ENCODE measurements around the gene STAT3.

The STAT3 gene

DNA sequence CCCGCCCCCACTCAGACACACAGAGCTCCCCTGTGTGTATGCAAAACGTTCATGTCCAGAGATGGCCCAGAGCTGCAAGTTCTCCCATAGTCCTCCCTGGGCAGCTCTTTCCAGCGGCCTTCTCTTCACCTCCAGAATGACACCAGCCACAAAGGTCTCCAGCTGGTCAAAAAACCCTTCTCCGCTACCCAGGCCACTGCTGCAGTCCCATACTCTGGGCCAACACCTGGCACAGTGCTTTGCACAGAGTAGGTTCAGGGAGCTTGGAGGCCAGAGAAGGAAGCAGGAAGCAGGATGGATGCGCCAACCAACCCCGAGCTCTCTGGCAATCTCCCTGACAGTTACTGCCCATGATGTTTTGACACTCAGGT, 110.9 kb downstream of the STAT3 start:
- ChIA-PET CTCF (interaction anchor here (0.5 to 0.9 kb wide), 3 partner anchors 83 to 315 kb away, joined by 3 to 7 read pairs (median 4); no protein-coding TSS in a partner anchor), POLR2A (ENCODE audit: low non-redundant PET) (interaction anchor here (0.7 kb wide), 1 partner anchor 55 kb away, joined by 5 read pairs; no protein-coding TSS in a partner anchor)
- peak overlapping the region; percentile 70 for H3K27ac ChIP-seq
- TF ChIP-seq, protein P1, sequence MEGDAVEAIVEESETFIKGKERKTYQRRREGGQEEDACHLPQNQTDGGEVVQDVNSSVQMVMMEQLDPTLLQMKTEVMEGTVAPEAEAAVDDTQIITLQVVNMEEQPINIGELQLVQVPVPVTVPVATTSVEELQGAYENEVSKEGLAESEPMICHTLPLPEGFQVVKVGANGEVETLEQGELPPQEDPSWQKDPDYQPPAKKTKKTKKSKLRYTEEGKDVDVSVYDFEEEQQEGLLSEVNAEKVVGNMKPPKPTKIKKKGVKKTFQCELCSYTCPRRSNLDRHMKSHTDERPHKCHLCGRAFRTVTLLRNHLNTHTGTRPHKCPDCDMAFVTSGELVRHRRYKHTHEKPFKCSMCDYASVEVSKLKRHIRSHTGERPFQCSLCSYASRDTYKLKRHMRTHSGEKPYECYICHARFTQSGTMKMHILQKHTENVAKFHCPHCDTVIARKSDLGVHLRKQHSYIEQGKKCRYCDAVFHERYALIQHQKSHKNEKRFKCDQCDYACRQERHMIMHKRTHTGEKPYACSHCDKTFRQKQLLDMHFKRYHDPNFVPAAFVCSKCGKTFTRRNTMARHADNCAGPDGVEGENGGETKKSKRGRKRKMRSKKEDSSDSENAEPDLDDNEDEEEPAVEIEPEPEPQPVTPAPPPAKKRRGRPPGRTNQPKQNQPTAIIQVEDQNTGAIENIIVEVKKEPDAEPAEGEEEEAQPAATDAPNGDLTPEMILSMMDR (conservative IDR thresholded peaks at IDR 0.05; ENCODE audit: low read depth), result no peak
- DNase-seq (ENCODE audit: low spot score), result no peak

DNA sequence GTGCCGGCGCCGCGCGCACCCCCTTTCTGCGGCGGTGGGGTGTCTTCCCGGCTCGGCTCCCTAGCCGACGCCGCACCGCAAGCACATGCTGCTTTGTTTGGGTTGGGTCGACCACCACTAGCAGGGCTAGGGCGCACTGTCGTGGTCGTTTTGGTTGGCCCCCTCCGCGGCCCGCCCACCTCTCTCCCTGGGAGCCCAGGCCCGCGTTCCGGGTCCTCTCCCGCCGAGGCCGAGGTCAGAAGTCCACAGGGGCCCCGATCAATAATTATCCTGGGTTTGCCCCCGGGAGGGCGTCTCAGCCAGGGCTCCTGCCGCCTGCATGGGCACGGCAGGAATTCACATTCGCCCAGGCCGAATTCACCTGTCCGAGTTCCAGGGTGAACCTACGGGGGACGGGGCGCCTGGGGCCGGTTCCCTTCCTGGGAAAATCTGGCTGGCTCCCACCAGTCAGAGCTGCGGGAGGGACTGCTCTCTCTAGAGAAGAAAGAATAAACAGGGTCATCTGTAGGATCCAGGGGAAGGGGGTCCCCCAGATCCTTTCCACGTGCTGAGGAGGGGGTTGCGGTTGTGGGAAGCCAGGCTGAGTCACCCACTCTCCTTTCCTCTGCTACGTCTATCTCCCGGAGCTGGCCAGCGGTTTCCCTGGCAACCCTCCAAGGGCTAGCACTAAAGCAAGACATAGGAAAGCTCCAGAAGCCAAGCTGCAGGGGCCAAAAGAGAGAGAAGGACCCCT, 111.5 kb downstream of the STAT3 start:
- POLR2A ChIA-PET (ENCODE audit: low non-redundant PET), result no interaction called here

DNA sequence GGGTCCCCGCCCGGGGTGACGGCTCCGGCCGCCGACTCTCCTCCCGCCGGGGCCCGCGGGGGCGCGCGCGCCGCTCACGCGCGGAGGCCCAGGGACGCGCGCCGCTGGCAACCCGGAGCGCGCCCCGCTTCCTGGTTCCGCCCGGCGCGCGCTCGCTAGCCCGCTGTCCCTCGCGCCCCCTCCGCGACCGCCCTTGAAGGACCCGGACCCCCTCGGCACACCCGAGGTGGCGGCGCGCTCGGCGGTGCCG, 112.0 kb downstream of the STAT3 start, which contains the start of gene STAT5B:
Gene STAT5B (minus strand): TSS at position 33 of the 250 bp plus-strand sequence. CDS start 44,264 bp downstream, outside the sequence.
- ChIA-PET CTCF (no interaction called here), POLR2A (ENCODE audit: low non-redundant PET) (no interaction called here)
- peak; percentile 85 for DNase-seq (ENCODE audit: low spot score)
- peak within 1 kb of the TSS; percentile 70 for H3K27ac ChIP-seq
- TF ChIP-seq, protein P1 (conservative IDR thresholded peaks at IDR 0.05; ENCODE audit: low read depth), result no peak

More for the DNA sequence above, 111.5 kb downstream of the STAT3 start:
- peak overlapping the region; percentile 70 for H3K27ac ChIP-seq
- DNase-seq (ENCODE audit: low spot score), result peak; percentile 57
- CTCF ChIA-PET, result interaction anchor here (0.5 to 0.8 kb wide), 2 partner anchors 82 to 163 kb away, joined by 3 to 4 read pairs; no protein-coding TSS in a partner anchor
- TF ChIP-seq, protein P1 (conservative IDR thresholded peaks at IDR 0.05; ENCODE audit: low read depth), result no peak

DNA sequence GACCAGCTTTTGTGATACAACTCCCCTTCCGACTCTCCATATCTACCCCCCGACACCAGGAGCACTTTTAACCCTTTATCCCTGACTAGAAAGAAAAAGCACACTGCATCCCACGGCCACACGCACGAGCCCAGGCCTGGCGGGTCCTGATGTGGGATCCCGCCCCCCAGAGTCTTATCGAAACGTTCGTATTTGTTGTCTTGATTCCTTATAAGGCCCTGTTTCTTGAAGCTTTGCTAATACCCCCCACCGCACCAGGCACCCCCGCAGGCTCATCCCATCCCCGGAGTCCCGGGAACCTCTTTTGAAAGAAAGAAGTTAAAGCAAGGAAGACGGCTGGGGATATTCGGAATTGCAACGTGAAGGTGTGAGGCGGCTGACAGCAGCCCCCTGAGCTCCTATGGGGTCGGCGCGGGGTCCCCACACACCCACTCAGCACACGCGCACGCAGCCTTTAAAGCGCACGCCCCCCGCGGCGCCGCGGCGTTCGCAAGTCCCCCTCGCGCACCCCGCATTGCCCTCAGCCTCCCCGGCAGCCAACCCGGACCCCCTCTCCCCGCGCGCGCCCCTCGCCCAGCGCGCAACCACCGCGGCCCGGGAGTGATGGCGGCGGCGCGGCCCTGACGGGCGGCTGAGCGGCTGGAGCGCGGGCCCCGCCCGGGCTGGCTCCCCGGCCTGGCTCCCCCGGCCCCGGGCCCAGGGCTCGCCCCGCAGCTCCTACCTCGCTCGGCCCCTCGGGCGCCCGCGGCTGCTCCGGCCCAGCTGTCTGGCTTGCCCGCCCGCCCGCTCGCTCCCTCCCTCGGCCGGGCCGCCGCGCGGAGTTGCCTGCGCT, 112.5 kb downstream of the STAT3 start:
- DNase-seq (ENCODE audit: low spot score), result no peak
- TF ChIP-seq, protein P1 (conservative IDR thresholded peaks at IDR 0.05; ENCODE audit: low read depth), result no peak
- ChIA-PET CTCF (interaction anchor here (0.9 to 1.0 kb wide), 2 partner anchors 29 to 251 kb away, joined by 3 to 6 read pairs; no protein-coding TSS in a partner anchor), POLR2A (ENCODE audit: low non-redundant PET) (no interaction called here)
- peak overlapping the region; percentile 70 for H3K27ac ChIP-seq

DNA sequence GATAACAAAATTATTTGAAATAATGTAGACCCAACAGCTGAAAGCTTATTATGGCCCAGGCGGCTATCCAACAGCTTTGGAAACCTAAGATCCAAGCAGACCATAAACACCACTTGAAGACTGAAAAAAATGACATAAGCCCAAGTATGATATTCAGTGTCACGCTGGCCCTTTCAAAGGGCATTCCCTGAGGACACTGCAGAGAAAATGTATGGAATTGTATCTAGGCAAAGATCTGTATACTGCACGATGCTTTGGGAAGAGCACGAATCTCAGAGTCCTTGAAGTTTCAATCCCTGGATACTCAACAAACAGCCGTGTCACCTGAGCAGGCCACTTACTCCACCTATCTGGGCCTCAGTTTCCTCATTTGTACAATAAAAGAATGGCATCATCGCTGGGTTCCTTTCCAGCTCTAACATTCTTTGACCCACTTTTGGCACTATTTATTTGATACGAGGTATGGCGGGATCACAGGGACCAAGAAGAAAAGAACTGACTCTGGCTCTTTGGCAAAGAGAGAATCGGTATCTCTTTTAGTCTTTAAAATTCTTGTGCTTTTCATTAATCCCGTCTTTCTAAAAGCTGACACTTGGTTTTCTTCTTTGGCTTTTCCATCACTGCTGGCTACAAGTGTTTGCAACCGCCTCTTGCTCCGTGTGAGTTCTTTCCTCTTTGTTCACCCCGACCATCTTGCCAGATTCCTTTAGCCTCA, 113.3 kb downstream of the STAT3 start:
- no peak for DNase-seq (ENCODE audit: low spot score)
- ChIA-PET CTCF (interaction anchor here (0.6 to 1.0 kb wide), 4 partner anchors 9 to 251 kb away, joined by 3 to 6 read pairs (median 4); no protein-coding TSS in a partner anchor), POLR2A (ENCODE audit: low non-redundant PET) (no interaction called here)
- no peak overlapping the region for H3K27ac ChIP-seq
- TF ChIP-seq, protein P1 (conservative IDR thresholded peaks at IDR 0.05; ENCODE audit: low read depth), result no peak

DNA sequence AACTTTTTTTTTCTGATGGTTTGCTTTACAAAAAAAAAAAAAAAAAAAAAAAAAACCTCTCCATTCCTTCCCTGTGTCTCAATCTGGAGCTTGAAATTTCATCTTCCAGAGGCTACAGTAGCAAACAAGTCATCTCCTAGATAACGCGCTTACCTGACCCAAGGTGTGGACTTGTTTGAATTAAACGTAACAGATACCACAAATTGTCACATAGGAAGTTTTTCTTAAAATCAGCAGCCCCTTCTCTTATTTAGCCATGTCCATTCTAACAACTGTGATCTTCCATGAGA, 114.0 kb downstream of the STAT3 start:
- ChIA-PET POLR2A (ENCODE audit: low non-redundant PET) (no interaction called here), CTCF (interaction anchor here (0.6 kb wide), 1 partner anchor 9 kb away, joined by 4 read pairs; no protein-coding TSS in a partner anchor)
- TF ChIP-seq, protein P1 (conservative IDR thresholded peaks at IDR 0.05; ENCODE audit: low read depth), result no peak
- no peak overlapping the region for H3K27ac ChIP-seq
- DNase-seq (ENCODE audit: low spot score), result no peak

All from RWPE1 (cell line).